ENCODE measurements around the gene SLIT3. TPM values are rescaled to one million over a fixed set of nuclear protein-coding genes. Genes with fewer than 3 reads are reported as not detected.

Gene SLIT3
- total RNA-seq, 1 experiment from 2014 or later, result 0.92 TPM

DNA sequence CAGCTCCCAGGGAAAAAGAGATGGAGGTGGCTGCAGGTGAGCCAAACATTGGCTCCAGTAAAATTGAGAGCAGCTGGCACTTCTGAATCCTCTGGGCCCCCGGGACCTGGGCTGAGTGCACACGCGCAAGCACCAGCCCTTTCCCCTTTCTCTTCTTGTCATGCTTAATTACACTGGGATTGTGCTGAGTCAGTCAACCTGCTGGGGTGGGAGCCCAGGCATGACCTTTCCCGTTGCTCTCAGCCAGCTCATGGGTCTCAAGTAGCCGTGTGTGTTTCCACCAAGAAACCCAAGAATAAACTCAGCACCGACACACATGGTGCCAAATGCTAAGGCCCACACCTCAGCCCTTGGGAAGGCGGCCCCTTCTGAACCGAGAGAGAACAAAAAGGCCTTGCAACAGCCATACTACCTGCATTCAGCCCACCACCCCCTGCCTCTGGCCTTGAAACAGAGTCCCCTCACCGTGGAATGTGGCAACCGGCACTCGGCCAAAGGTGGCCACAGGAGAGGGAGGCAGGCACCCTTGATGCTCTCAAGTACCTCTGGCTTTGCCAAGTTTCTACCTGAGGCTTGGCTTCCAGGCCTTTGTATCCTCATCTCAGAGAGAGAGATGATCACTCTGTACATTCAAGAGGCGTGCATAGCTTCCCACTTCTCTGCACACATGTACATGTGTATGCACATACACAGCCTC lies 28.1 kb downstream of the SLIT3 start:
- Histone ChIP-seq H2BK15ac (ENCODE audit: low read depth, low read length) (no peak overlapping the region), H3K27ac (ENCODE audit: insufficient read length, low read depth, low read length) (no peak overlapping the region), H4K91ac (ENCODE audit: insufficient read length, low read depth, low read length) (no peak overlapping the region), H2AFZ (ENCODE audit: low read length) (no peak overlapping the region), H4K5ac (ENCODE audit: insufficient read length, low read depth, low read length) (no peak overlapping the region), H3K23me2 (ENCODE audit: insufficient read length, low read depth, low read length, poor library complexity, severe bottlenecking) (no peaks in the 10 kb centered on the region), H3K79me1 (ENCODE audit: insufficient read depth, low read depth, low read length, poor library complexity, severe bottlenecking) (no peaks in the 10 kb centered on the region), H3K18ac (ENCODE audit: insufficient read length, low read depth, low read length) (no peak overlapping the region), H2BK20ac (ENCODE audit: low read depth, low read length, poor library complexity, severe bottlenecking) (no peak overlapping the region), H3K9ac (ENCODE audit: extremely low read depth, insufficient read length, low read length) (no peak overlapping the region), H3T11ph (ENCODE audit: low read length) (no peak overlapping the region), H3K27me3 (ENCODE audit: insufficient read depth, low read length) (no peaks in the 10 kb centered on the region), H3K9me3 (ENCODE audit: control insufficient read depth, low read depth, low read length) (no peaks in the 10 kb centered on the region), H4K8ac (replicated peaks; ENCODE audit: insufficient read length, low read depth, low read length) (no peak overlapping the region), H3K23ac (ENCODE audit: insufficient read length, low read depth, low read length) (no peak overlapping the region), H3K4me2 (ENCODE audit: insufficient read depth, insufficient read length, low read length) (no peak overlapping the region), H3K56ac (ENCODE audit: insufficient read length, low read depth, low read length) (no peak overlapping the region), H2BK120ac (ENCODE audit: low read depth, low read length, poor library complexity, severe bottlenecking) (no peak overlapping the region), H2AK5ac (ENCODE audit: insufficient read length, low read length) (no peak overlapping the region), H4K20me1 (ENCODE audit: control insufficient read depth, insufficient read depth, insufficient read length) (no peaks in the 10 kb centered on the region), H3K4ac (ENCODE audit: low read depth, low read length) (no peak overlapping the region), H3K79me2 (ENCODE audit: insufficient read depth, low read length) (no peaks in the 10 kb centered on the region), H3K4me1 (ENCODE audit: insufficient read depth, low read length) (no peaks in the 10 kb centered on the region), H2BK12ac (ENCODE audit: insufficient read length, low read depth, low read length) (no peak overlapping the region), H3K14ac (ENCODE audit: insufficient read depth, low read length) (no peak overlapping the region), H2BK5ac (ENCODE audit: insufficient read length, low read length) (no peak overlapping the region)
- DNase-seq, result no peak
- H3K27me3 Mint-ChIP-seq (ENCODE audit: low read depth), result peaks cover 1% of the 10 kb centered on the region; the same call in 1 of the 2 replicates
- H3K4me3 Mint-ChIP-seq, result no peak overlapping the region; a peak in 1 of 5 replicates
- H3K9me3 Mint-ChIP-seq, result peaks cover 0 to 2% of the 10 kb centered on the region in 2 experiments; a peak in 4 of 5 replicates
- 0 out of 7 replicates have a peak overlapping the region, but pooled peaks of 1 of the 3 experiments have one; percentile 47 for H3K27ac Mint-ChIP-seq
- H3K4me1 Mint-ChIP-seq, result peaks cover 3 to 5% of the 10 kb centered on the region in 2 experiments; a peak in 3 of 4 replicates
- H3K36me3 Mint-ChIP-seq (ENCODE audit: insufficient read depth in 1 of 3, low read depth in 3 of 3), result no peaks in the 10 kb centered on the region
- TF ChIP-seq CTCF (conservative IDR thresholded peaks at IDR 0.05), result no peak
- no CpG with 5 or more reads among the region's 12 CpGs for WGBS (ENCODE audit: extremely low coverage, insufficient read length, low lambda C conversion rate)
